ENCODE results near the gene USH1C. TPM values are rescaled to one million over a fixed set of nuclear protein-coding genes. Genes with fewer than 3 reads are reported as not detected.

USH1C gene
- total RNA-seq, 1 donor from 2014 or later = 1.4 TPM

DNA sequence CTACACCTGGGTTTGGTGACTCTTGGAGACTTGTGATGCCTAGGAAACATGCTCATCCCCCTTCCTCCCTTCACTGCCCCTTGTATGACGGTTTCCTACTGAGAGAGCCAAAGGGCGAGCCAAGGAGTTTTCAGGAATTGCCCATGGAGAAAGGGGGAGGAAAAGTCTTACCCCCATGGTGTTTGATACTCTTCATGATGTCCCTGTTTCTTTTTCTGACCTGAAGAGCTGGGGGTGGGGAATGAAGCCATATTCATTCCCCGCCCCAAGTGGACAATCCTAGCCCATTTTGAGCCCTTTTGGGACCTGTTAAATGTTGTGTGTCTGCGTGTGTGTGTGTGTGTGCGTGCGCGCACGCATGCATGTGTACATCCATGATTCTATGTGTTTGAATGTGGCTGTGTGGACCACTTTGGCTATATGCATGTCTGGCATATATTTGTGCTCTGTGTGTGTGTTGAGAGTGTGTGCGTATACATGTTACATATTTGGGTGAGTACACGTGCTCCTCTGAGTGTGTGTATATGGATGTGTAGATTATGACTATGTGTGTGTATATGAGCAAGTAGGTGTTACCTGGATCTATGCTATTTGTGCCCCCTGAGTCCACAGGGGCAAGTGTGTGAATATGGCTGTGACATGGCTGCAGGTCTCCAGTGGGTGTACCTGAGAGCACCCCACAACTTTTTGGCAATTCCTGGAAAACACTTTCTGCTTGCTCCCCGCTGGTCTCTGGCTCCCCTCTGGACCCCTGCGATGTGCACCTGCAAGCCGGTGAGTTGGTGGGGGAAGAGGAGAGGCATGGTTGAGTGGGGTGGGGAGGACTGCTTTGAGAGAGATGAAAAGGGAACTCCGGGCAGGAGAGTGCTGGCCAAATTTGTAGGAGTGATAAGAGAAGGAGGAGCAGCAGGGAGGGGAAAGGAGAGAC is 27.5 kb upstream of the USH1C start:
- no peak for TF ChIP-seq CTCF (IDR thresholded peaks at IDR 0.05; ENCODE audit: unreplicated experiment)
- H3K9me3 Mint-ChIP-seq (ENCODE audit: unreplicated experiment) = no peaks in the 10 kb centered on the region

GRCh38 chr11:17570034-17570433 is 25.8 kb upstream of the USH1C start:
- DNase-seq (ENCODE audit: low spot score) = no peak
- H3K4me1 Mint-ChIP-seq (ENCODE audit: unreplicated experiment) = no peaks in the 10 kb centered on the region
- H3K27ac Mint-ChIP-seq (ENCODE audit: unreplicated experiment) = no peak overlapping the region
- peaks cover 6% of the 10 kb centered on the region for H3K27me3 Mint-ChIP-seq (ENCODE audit: unreplicated experiment)
- no peak overlapping the region for H3K4me3 Mint-ChIP-seq (ENCODE audit: unreplicated experiment)
- no peaks in the 10 kb centered on the region for H3K36me3 Mint-ChIP-seq (ENCODE audit: low read depth, unreplicated experiment)
- H3K9me3 Mint-ChIP-seq (ENCODE audit: unreplicated experiment) = no peaks in the 10 kb centered on the region
- no peak for TF ChIP-seq CTCF (IDR thresholded peaks at IDR 0.05; ENCODE audit: unreplicated experiment)

More for the DNA sequence above, 27.5 kb upstream of the USH1C start:
- H3K4me1 Mint-ChIP-seq (ENCODE audit: unreplicated experiment) = no peaks in the 10 kb centered on the region
- H3K36me3 Mint-ChIP-seq (ENCODE audit: low read depth, unreplicated experiment) = no peaks in the 10 kb centered on the region
- DNase-seq (ENCODE audit: low spot score) = no peak
- no peak overlapping the region for H3K4me3 Mint-ChIP-seq (ENCODE audit: unreplicated experiment)
- H3K27me3 Mint-ChIP-seq (ENCODE audit: unreplicated experiment) = peaks cover 6% of the 10 kb centered on the region
- H3K27ac Mint-ChIP-seq (ENCODE audit: unreplicated experiment) = no peak overlapping the region

- Mint-ChIP-seq H3K9me3 (ENCODE audit: unreplicated experiment) (no peaks in the 10 kb centered on the region), H3K27me3 (ENCODE audit: unreplicated experiment) (peaks cover 6% of the 10 kb centered on the region), H3K4me3 (ENCODE audit: unreplicated experiment) (no peak overlapping the region), H3K36me3 (ENCODE audit: low read depth, unreplicated experiment) (no peaks in the 10 kb centered on the region), H3K27ac (ENCODE audit: unreplicated experiment) (no peak overlapping the region), H3K4me1 (ENCODE audit: unreplicated experiment) (no peaks in the 10 kb centered on the region)
- TF ChIP-seq CTCF (IDR thresholded peaks at IDR 0.05; ENCODE audit: unreplicated experiment) = no peak
- no peak for DNase-seq (ENCODE audit: low spot score)
Observed at GRCh38 chr11:17568944-17569343, 24.7 kb upstream of the USH1C start.

DNA sequence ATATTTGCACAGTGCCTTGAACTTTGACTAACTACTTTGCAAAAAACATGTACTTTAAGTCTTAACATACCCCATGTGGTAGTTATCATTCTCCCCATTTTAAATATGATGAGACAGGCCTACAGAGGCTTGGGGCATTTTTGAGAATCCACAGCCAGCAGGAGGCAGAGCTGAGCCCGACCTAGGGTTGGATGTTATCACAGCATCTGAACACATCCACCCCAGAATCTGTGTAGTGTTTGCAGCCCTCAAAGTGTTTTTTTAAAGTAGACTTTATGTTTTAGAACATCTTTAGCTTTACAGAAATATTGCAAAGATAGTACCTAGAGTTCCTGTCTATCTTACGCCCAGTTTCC is 20.4 kb upstream of the USH1C start:
- no peak overlapping the region for H3K27ac Mint-ChIP-seq (ENCODE audit: unreplicated experiment)
- H3K4me3 Mint-ChIP-seq (ENCODE audit: unreplicated experiment) = no peak overlapping the region
- H3K36me3 Mint-ChIP-seq (ENCODE audit: low read depth, unreplicated experiment) = no peaks in the 10 kb centered on the region
- no peaks in the 10 kb centered on the region for H3K4me1 Mint-ChIP-seq (ENCODE audit: unreplicated experiment)
- no peaks in the 10 kb centered on the region for H3K27me3 Mint-ChIP-seq (ENCODE audit: unreplicated experiment)
- peak; percentile 35 for TF ChIP-seq CTCF (IDR thresholded peaks at IDR 0.05; ENCODE audit: unreplicated experiment)
- no peaks in the 10 kb centered on the region for H3K9me3 Mint-ChIP-seq (ENCODE audit: unreplicated experiment)
- no peak for DNase-seq (ENCODE audit: low spot score)

GRCh38 chr11:17563961-17564686 is 19.9 kb upstream of the USH1C start:
- H3K4me3 Mint-ChIP-seq (ENCODE audit: unreplicated experiment) = no peak overlapping the region
- no peaks in the 10 kb centered on the region for H3K9me3 Mint-ChIP-seq (ENCODE audit: unreplicated experiment)
- TF ChIP-seq CTCF (IDR thresholded peaks at IDR 0.05; ENCODE audit: unreplicated experiment) = no peak
- H3K27ac Mint-ChIP-seq (ENCODE audit: unreplicated experiment) = no peak overlapping the region
- no peaks in the 10 kb centered on the region for H3K4me1 Mint-ChIP-seq (ENCODE audit: unreplicated experiment)
- no peaks in the 10 kb centered on the region for H3K36me3 Mint-ChIP-seq (ENCODE audit: low read depth, unreplicated experiment)
- no peaks in the 10 kb centered on the region for H3K27me3 Mint-ChIP-seq (ENCODE audit: unreplicated experiment)
- no peak for DNase-seq (ENCODE audit: low spot score)
